GM23338 (cell line): ENCODE data around the gene ZBTB24. TPM values are rescaled to one million over a fixed set of nuclear protein-coding genes. Genes with fewer than 3 reads are reported as not detected.
A peak's percentile ranks its signal among the peaks of the same experiment; 100 is the strongest.

Source experiments
- ATAC-seq: fragments of 200-7000 bp; cut with Tn5 transposase; 3 replicates; pipeline ENCODE4 v1.9.1; 2020
- DNase-seq: peaks from one replicate; pipeline ENCODE4 v3.0.0-alpha.2; 2015; ENCODE audit warnings: low spot score
- H2AFZ ChIP-seq: fragments of 200-600 bp; sonication (generic); 2 replicates; pipeline ENCODE4 v1.8.0; 2016; ENCODE audit warnings: antibody characterized with exemption, mild to moderate bottlenecking, moderate library complexity
- H3F3A ChIP-seq: fragments of 200-600 bp; sonication (generic); replicated peaks from 2 replicates; pipeline ENCODE4 v1.8.0; 2017; ENCODE audit warnings: antibody characterized with exemption, mixed run types, low read depth
- H3K27ac ChIP-seq: fragments of 200-600 bp; sonication (generic); 2 replicates; pipeline ENCODE4 v1.6.1; 2016; ENCODE audit warnings: low read depth
- H3K27me3 ChIP-seq: fragments of 200-600 bp; sonication (generic); 2 replicates; pipeline ENCODE4 v1.8.0; 2016; ENCODE audit warnings: mild to moderate bottlenecking, mixed run types, moderate library complexity; ENCODE audit not compliant: insufficient read depth
- H3K36me3 ChIP-seq: fragments of 200-600 bp; sonication (generic); 2 replicates; pipeline ENCODE4 v1.8.0; 2016; ENCODE audit warnings: mild to moderate bottlenecking; ENCODE audit not compliant: insufficient read depth
- H3K4me1 ChIP-seq: fragments of 200-600 bp; sonication (generic); 2 replicates; pipeline ENCODE4 v1.8.0; 2016; ENCODE audit warnings: mild to moderate bottlenecking, moderate library complexity; ENCODE audit not compliant: insufficient read depth
- H3K4me2 ChIP-seq: fragments of 200-600 bp; sonication (generic); 2 replicates; pipeline ENCODE4 v1.7.1; 2017; ENCODE audit warnings: mixed run types
- H3K4me3 ChIP-seq: fragments of 200-600 bp; sonication (generic); 2 replicates; pipeline ENCODE4 v1.6.1; 2016; ENCODE audit warnings: mixed run types
- H3K79me2 ChIP-seq: fragments of 200-600 bp; sonication (generic); replicated peaks from 2 replicates; pipeline ENCODE4 v1.8.0; 2017; ENCODE audit warnings: mild to moderate bottlenecking; ENCODE audit not compliant: insufficient read depth
- H3K9me2 ChIP-seq: fragments of 200-600 bp; sonication (generic); 2 replicates; pipeline ENCODE4 v1.8.0; 2017; ENCODE audit not compliant: insufficient read depth
- H4K20me1 ChIP-seq: fragments of 200-600 bp; sonication (generic); replicated peaks from 2 replicates; pipeline ENCODE4 v1.8.0; 2017; ENCODE audit warnings: mild to moderate bottlenecking; ENCODE audit not compliant: insufficient read depth
- H3K27ac Mint-ChIP-seq: 2 replicates; pipeline ENCODE4 v1.8.0; 2020; ENCODE audit warnings: inconsistent platforms, mild to moderate bottlenecking, moderate library complexity, mixed read lengths
- H3K27me3 Mint-ChIP-seq: 3 replicates; pipeline ENCODE4 v1.8.0; 2022; ENCODE audit warnings: low read depth, mild to moderate bottlenecking, moderate library complexity, mixed read lengths, inconsistent platforms; ENCODE audit not compliant: insufficient read depth, poor library complexity
- H3K36me3 Mint-ChIP-seq: 3 replicates; pipeline ENCODE4 v1.8.0; 2021; ENCODE audit warnings: low read depth, mild to moderate bottlenecking, inconsistent platforms, moderate library complexity, mixed read lengths
- H3K4me1 Mint-ChIP-seq: 3 replicates; pipeline ENCODE4 v1.8.0; 2020; ENCODE audit warnings: mild to moderate bottlenecking, inconsistent platforms, mixed read lengths
- H3K4me3 Mint-ChIP-seq: 3 replicates; pipeline ENCODE4 v1.8.0; 2021; ENCODE audit warnings: moderate library complexity, mild to moderate bottlenecking, inconsistent platforms, mixed read lengths
- H3K9me3 Mint-ChIP-seq: 3 replicates; pipeline ENCODE4 v1.8.0; 2020; ENCODE audit warnings: moderate library complexity, mild to moderate bottlenecking, inconsistent platforms, mixed read lengths
- CREB1 ChIP-seq: fragments of 250-450 bp; sonication (Bioruptor Pico); IDR thresholded peaks from 2 replicates; pipeline ENCODE4 v1.5.0; 2020; ENCODE audit warnings: low read depth, mild to moderate bottlenecking, moderate library complexity
- EZH2 ChIP-seq: fragments of 200-600 bp; sonication (generic); IDR thresholded peaks from one replicate; pipeline ENCODE4 v1.8.0; 2017; ENCODE audit warnings: antibody characterized with exemption, mild to moderate bottlenecking, low read depth; ENCODE audit not compliant: unreplicated experiment
- EZH2phosphoT487 ChIP-seq: fragments of 200-600 bp; sonication (generic); IDR thresholded peaks from one replicate; pipeline ENCODE4 v1.8.1; 2018; ENCODE audit warnings: antibody characterized with exemption; ENCODE audit not compliant: unreplicated experiment
- JUNB ChIP-seq: IDR thresholded peaks from one replicate; pipeline ENCODE4 v1.6.1; 2016; ENCODE audit warnings: antibody characterized with exemption; ENCODE audit not compliant: unreplicated experiment
- NANOG ChIP-seq: IDR thresholded peaks from 2 replicates; pipeline ENCODE4 v1.6.1; 2016; ENCODE audit warnings: antibody characterized with exemption, borderline replicate concordance
- POLR2AphosphoS5 ChIP-seq: IDR thresholded peaks from 2 replicates; pipeline ENCODE4 v1.6.1; 2016; ENCODE audit warnings: antibody characterized with exemption, low read depth
- ZNF114 ChIP-seq: fragments of 250-450 bp; sonication (Bioruptor Pico); IDR thresholded peaks from 2 replicates; pipeline ENCODE4 v1.5.0; 2020; ENCODE audit warnings: mild to moderate bottlenecking, moderate library complexity
- ZNF331 ChIP-seq: fragments of 250-450 bp; sonication (Bioruptor Pico); IDR thresholded peaks from 2 replicates; pipeline ENCODE4 v1.5.0; 2020; ENCODE audit warnings: low read depth, mild to moderate bottlenecking, moderate library complexity
- polyA plus RNA-seq: library from polyadenylated mRNA; unstranded; fragments of >200 nt; fragmentation: Nextera tagmentation; extraction: Ambion mirVana; gene quantifications from 2 replicates; pipeline ENCODE4 v1.2.1, GENCODE V29; 2016
- total RNA-seq: library from RNA; depleted of rRNA; stranded (reverse); fragments of >200 nt; shearing (Covaris generic); gene quantifications from 2 replicates; pipeline ENCODE4 v1.2.3, GENCODE V29; 2014
- TF ChIP-seq, protein P1 (sequence below): IDR thresholded peaks from 2 replicates; pipeline ENCODE4 v1.6.1; 2016; ENCODE audit warnings: antibody characterized with exemption
- TF ChIP-seq, protein P2 (sequence below), 2 experiments: fragments of 200-600 bp in 1 of 2; sonication (generic) in 1 of 2; conservative IDR thresholded peaks; 2 replicates each; pipeline versions ENCODE4 v1.5.1 to v1.6.1; 2016 to 2017; ENCODE audit warnings: antibody characterized with exemption in 2 of 2, low read depth in 2 of 2, mild to moderate bottlenecking in 2 of 2, moderate library complexity in 1 of 2
- TF ChIP-seq, protein P3 (sequence below): fragments of 250-450 bp; sonication (Bioruptor Pico); IDR thresholded peaks from 2 replicates; pipeline ENCODE4 v1.5.0; 2020; ENCODE audit warnings: mild to moderate bottlenecking, moderate library complexity

Gene ZBTB24
- total and polyA plus RNA-seq, 2 experiments from 2014 or later: 7.9 to 22.0 TPM

DNA sequence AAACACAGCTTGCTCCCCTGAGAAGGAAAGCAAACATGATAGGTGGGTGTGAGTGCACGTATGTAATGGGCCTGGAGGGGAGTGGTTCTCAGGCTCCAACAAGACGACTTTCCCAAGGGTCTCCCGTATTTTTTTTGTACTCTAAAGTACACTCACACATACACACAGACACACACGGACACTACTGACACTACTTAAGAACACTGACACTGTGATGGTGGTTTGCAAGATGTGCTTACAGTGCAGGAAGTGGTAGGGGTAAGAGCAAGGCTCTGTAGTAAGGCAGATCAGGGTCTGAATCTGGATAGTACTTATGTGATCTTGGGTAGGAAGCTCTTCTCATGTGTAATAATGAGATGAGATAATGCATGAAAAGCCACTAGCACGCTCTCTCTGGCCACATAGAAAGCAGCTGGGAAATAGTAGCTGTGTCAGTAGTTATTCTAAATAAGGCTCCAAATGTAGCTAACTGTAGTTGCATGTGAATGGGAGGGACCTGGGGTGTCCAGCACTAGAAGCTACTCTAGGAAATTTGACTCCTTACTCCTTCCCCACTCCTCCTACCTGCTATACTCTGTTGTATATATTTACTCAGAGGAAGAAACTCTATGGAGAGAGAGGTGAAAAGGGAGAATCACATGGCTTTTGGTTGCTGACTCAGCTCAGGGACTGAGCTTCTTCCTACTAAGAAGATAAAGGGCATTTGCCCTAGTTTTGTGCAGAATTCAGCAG lies 8.4 kb upstream of the ZBTB24 start:
- Mint-ChIP-seq H3K4me3 (no peak overlapping the region), H3K27ac (peak overlapping the region; percentile 75), H3K4me1 (peaks cover 48% of the 10 kb centered on the region), H3K9me3 (no peaks in the 10 kb centered on the region), H3K27me3 (no peaks in the 10 kb centered on the region), H3K36me3 (no peaks in the 10 kb centered on the region)
- TF ChIP-seq EZH2phosphoT487 (no peak), ZNF331 (CRISPR knock-in tag) (no peak), NANOG (no peak), JUNB (no peak)
- TF ChIP-seq, protein P1, sequence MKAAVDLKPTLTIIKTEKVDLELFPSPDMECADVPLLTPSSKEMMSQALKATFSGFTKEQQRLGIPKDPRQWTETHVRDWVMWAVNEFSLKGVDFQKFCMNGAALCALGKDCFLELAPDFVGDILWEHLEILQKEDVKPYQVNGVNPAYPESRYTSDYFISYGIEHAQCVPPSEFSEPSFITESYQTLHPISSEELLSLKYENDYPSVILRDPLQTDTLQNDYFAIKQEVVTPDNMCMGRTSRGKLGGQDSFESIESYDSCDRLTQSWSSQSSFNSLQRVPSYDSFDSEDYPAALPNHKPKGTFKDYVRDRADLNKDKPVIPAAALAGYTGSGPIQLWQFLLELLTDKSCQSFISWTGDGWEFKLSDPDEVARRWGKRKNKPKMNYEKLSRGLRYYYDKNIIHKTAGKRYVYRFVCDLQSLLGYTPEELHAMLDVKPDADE: no peak
- TF ChIP-seq, protein P2, sequence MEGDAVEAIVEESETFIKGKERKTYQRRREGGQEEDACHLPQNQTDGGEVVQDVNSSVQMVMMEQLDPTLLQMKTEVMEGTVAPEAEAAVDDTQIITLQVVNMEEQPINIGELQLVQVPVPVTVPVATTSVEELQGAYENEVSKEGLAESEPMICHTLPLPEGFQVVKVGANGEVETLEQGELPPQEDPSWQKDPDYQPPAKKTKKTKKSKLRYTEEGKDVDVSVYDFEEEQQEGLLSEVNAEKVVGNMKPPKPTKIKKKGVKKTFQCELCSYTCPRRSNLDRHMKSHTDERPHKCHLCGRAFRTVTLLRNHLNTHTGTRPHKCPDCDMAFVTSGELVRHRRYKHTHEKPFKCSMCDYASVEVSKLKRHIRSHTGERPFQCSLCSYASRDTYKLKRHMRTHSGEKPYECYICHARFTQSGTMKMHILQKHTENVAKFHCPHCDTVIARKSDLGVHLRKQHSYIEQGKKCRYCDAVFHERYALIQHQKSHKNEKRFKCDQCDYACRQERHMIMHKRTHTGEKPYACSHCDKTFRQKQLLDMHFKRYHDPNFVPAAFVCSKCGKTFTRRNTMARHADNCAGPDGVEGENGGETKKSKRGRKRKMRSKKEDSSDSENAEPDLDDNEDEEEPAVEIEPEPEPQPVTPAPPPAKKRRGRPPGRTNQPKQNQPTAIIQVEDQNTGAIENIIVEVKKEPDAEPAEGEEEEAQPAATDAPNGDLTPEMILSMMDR (conservative IDR thresholded peaks at IDR 0.05; ENCODE audit: low read depth in 2 of 2): no peak
- Histone ChIP-seq H3K27ac (no peak overlapping the region), H3K4me3 (peak overlapping the region; percentile 23; the same call in 1 of the 2 replicates), H2AFZ (peak overlapping the region; percentile 92), H3K79me2 (no peaks in the 10 kb centered on the region), H3K27me3 (no peaks in the 10 kb centered on the region), H4K20me1 (no peaks in the 10 kb centered on the region), H3K36me3 (no peaks in the 10 kb centered on the region), H3F3A (no peaks in the 10 kb centered on the region), H3K4me2 (peak overlapping the region; percentile 58), H3K4me1 (peaks cover 40% of the 10 kb centered on the region), H3K9me2 (no peaks in the 10 kb centered on the region)
- ATAC-seq (peak; percentile 89), DNase-seq (peak; percentile 40)

DNA sequence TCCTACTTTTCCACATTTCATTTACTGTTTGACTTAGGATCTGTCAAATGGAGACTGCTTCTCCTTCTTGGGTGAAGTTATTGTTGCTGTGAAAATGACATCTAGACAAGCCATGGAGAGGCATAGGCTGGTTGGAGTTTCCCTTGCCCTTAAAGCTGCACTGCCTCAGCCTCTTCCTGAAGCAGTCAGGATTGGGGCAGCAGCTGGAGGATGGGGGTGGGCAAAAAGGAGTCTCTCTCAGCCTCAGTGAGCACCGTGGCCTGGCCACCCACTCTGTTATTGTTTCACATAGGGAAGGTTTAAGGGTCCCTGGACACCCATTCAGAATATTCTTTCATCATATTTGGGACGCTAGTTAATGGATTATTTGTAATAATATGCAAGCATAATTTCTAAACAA lies 7.7 kb upstream of the ZBTB24 start:
- no peaks in the 10 kb centered on the region for H3K9me3 Mint-ChIP-seq
- H3K27me3 Mint-ChIP-seq: no peaks in the 10 kb centered on the region
- no peaks in the 10 kb centered on the region for H3K27me3 ChIP-seq
- no peaks in the 10 kb centered on the region for H4K20me1 ChIP-seq
- H3K36me3 ChIP-seq: no peaks in the 10 kb centered on the region
- peak overlapping the region; percentile 63; the same call in 1 of the 2 replicates for H3K27ac Mint-ChIP-seq
- H3K36me3 Mint-ChIP-seq: no peaks in the 10 kb centered on the region
- ATAC-seq (peak; percentile 61), DNase-seq (peak; percentile 13)
- H3K79me2 ChIP-seq: no peaks in the 10 kb centered on the region
- no peaks in the 10 kb centered on the region for H3K9me2 ChIP-seq
- H3K27ac ChIP-seq: no peak overlapping the region
- H3K4me2 ChIP-seq: peak overlapping the region; percentile 58
- H3F3A ChIP-seq: no peaks in the 10 kb centered on the region
- no peak overlapping the region for H3K4me3 ChIP-seq
- H3K4me3 Mint-ChIP-seq: 0 out of 3 replicates have a peak overlapping the region, but pooled peaks have one; percentile 22
- peaks cover 44% of the 10 kb centered on the region for H3K4me1 Mint-ChIP-seq
- H2AFZ ChIP-seq: peak overlapping the region; percentile 92
- H3K4me1 ChIP-seq: peaks cover 37% of the 10 kb centered on the region
- TF ChIP-seq EZH2: no peak
- TF ChIP-seq EZH2phosphoT487: no peak
- TF ChIP-seq NANOG: no peak
- no peak for TF ChIP-seq ZNF331 (CRISPR knock-in tag)
- no peak for TF ChIP-seq POLR2AphosphoS5
- TF ChIP-seq CREB1 (CRISPR knock-in tag): no peak
- no peak for TF ChIP-seq ZNF114 (CRISPR knock-in tag)
- TF ChIP-seq, protein P3, sequence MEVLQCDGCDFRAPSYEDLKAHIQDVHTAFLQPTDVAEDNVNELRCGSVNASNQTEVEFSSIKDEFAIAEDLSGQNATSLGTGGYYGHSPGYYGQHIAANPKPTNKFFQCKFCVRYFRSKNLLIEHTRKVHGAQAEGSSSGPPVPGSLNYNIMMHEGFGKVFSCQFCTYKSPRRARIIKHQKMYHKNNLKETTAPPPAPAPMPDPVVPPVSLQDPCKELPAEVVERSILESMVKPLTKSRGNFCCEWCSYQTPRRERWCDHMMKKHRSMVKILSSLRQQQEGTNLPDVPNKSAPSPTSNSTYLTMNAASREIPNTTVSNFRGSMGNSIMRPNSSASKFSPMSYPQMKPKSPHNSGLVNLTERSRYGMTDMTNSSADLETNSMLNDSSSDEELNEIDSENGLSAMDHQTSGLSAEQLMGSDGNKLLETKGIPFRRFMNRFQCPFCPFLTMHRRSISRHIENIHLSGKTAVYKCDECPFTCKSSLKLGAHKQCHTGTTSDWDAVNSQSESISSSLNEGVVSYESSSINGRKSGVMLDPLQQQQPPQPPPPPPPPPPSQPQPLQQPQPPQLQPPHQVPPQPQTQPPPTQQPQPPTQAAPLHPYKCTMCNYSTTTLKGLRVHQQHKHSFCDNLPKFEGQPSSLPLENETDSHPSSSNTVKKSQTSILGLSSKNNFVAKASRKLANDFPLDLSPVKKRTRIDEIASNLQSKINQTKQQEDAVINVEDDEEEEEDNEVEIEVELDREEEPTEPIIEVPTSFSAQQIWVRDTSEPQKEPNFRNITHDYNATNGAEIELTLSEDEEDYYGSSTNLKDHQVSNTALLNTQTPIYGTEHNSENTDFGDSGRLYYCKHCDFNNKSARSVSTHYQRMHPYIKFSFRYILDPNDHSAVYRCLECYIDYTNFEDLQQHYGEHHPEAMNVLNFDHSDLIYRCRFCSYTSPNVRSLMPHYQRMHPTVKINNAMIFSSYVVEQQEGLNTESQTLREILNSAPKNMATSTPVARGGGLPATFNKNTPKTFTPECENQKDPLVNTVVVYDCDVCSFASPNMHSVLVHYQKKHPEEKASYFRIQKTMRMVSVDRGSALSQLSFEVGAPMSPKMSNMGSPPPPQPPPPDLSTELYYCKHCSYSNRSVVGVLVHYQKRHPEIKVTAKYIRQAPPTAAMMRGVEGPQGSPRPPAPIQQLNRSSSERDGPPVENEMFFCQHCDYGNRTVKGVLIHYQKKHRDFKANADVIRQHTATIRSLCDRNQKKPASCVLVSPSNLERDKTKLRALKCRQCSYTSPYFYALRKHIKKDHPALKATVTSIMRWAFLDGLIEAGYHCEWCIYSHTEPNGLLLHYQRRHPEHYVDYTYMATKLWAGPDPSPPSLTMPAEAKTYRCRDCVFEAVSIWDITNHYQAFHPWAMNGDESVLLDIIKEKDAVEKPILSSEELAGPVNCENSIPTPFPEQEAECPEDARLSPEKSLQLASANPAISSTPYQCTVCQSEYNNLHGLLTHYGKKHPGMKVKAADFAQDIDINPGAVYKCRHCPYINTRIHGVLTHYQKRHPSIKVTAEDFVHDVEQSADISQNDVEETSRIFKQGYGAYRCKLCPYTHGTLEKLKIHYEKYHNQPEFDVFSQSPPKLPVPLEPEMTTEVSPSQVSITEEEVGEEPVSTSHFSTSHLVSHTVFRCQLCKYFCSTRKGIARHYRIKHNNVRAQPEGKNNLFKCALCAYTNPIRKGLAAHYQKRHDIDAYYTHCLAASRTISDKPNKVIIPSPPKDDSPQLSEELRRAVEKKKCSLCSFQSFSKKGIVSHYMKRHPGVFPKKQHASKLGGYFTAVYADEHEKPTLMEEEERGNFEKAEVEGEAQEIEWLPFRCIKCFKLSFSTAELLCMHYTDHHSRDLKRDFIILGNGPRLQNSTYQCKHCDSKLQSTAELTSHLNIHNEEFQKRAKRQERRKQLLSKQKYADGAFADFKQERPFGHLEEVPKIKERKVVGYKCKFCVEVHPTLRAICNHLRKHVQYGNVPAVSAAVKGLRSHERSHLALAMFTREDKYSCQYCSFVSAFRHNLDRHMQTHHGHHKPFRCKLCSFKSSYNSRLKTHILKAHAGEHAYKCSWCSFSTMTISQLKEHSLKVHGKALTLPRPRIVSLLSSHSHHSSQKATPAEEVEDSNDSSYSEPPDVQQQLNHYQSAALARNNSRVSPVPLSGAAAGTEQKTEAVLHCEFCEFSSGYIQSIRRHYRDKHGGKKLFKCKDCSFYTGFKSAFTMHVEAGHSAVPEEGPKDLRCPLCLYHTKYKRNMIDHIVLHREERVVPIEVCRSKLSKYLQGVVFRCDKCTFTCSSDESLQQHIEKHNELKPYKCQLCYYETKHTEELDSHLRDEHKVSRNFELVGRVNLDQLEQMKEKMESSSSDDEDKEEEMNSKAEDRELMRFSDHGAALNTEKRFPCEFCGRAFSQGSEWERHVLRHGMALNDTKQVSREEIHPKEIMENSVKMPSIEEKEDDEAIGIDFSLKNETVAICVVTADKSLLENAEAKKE (CRISPR knock-in tag): no peak
